ENCODE results near the gene MSANTD3.
A peak's percentile ranks its signal among the peaks of the same experiment; 100 is the strongest.

The MSANTD3 gene

DNA sequence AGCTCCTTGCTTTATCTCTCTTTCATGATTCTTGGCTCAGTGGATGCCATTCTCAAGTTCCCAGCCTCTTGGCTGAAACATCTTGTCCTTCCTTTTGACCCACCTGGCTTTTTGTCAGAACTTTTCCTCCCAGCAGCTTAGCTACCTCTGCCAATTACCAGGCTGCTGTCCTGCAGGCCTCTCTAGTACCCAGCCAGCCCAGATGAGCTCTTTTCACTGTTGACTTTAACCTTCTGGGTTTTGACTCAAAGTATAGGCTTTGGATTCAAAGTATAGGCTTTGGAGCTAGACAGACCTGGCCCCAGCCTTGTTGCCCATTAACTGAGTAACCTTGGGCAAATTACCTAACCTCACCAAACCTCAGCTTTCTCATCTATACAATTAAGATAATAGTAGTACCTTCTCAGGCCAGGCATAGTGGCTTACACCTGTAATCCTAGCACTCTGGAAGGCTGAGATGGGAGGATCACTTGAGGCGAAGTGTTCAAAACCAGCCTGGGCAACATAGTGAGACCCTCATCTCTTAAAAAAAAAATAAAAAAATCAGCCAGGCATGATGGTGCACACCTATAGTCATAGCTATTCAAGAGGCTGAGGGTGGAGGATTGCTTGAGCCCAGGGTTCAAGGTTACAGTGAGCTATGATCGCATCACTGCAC, 39.4 kb downstream of the MSANTD3 start:
- DNase-seq = no peak

DNA sequence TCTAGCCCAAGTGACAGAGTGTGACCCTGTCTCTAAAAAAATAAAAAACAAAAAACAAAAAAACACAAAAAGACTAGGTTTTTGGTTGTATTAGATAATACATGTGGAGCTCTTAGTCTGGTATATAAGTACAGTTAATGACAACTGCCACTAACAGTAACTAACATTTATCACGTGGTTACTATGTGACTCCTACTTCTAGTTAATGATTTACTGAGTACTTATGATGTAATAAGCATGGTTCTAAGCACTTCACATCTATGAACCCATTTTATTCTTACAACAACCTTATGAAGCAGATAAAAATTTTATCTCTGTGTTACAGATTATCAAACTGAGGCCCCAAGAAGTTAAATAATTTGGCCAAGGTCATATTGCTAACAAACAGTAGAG, 39.9 kb downstream of the MSANTD3 start:
- DNase-seq = no peak

DNA sequence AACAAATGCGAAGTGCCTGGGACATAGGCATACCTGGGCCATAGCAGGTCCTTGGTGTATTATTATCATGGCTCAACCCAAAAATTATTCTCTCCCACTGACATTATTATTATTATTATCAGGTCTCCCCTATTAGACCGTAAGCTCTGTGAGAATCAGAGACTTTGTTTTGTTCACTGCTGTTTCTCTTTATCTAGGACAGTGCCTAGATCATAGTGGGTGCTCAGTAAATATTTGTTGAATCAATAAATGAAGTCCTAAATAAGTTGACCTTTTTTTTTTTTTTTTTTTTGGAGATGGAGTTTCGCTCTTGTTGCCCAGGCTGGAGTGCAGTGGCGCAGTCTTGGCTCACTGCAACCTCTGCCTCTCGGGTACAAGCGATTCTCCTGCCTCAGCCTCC, 41.1 kb downstream of the MSANTD3 start:
- no peak for DNase-seq

DNA sequence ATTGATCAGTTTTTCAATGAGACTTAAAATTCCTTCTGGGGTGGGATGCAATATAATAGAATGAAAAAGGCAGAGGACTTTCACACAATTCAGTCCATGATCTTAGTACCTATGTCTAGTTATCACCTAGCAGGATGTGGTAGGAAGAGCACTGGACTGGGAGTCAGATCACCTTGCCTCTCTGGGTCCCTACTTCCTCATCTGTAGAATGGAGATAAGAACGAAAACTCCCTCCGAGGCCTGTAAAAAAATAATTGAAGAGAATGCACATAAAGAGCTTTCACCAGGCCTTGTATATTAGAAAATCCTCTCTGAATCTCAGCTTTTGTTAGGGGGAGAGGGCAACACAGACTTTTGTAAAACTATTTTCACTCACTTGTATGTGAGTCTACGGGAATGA, 45.3 kb downstream of the MSANTD3 start:
- DNase-seq = no peak

DNA sequence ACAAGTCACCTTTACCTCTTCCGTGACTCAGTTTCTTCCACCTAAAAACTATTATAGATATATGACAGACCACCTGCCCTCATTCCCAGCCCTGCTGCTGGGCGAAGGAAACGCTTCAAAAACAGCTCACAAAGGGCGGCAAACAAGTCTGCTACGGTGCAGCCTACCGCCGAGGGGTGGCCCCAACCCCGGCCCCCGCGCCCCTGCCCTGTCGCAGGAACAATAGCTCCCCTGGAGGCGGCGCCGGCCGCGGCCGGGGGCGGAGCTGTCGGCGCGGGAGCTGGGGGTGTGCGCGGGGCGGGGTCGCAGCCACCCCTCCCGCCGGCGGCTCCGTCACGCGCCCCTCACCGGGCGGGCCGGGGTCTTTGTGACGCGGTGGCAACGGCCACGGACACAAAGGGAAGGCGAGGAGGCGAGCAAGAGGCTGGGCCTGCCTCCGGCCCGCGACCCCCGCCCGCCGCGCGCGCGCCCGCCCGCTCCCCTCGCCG, 45.9 kb downstream of the MSANTD3 start, which contains the start of gene TMEFF1:
TMEFF1 (plus strand) TSS at position 362 of the 488 bp plus-strand sequence. CDS start 396 bp downstream, outside the sequence.
- peak; percentile 15 for DNase-seq

DNA sequence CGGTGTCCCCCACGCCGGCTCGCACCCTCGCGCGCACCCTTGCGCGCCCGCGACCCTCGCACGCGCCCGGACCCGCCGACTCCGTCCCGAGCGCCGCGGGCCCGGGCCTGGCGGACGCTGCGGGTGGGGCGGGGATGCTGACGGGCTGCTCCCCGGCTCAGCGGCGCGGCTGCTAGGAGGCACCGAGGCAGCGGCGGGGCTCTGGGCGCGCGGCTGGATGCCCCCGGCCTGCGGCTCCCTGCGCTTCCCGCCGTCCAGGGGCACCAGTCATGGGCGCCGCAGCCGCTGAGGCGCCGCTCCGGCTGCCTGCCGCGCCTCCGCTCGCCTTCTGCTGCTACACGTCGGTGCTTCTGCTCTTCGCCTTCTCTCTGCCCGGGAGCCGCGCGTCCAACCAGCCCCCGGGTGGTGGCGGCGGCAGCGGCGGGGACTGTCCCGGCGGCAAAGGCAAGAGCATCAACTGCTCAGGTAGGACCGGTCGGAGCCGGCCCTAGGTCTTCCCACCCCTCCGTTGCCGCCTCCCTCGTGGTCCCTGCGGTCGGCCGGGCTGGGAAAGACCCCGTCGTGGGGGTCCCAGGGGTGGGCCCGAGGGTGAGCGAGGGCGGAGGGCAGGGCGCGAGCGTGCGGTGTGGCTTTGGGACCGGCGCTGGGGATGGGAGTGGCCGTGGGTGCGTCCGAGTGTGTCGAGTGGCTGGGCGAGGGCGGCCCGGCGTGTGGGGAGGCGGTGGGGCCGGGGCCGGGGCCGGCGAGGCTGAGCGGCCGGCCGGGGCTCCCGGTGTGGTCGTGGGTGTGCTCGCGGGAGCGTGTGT, 46.5 kb downstream of the MSANTD3 start:
- DNase-seq = no peak

DNA sequence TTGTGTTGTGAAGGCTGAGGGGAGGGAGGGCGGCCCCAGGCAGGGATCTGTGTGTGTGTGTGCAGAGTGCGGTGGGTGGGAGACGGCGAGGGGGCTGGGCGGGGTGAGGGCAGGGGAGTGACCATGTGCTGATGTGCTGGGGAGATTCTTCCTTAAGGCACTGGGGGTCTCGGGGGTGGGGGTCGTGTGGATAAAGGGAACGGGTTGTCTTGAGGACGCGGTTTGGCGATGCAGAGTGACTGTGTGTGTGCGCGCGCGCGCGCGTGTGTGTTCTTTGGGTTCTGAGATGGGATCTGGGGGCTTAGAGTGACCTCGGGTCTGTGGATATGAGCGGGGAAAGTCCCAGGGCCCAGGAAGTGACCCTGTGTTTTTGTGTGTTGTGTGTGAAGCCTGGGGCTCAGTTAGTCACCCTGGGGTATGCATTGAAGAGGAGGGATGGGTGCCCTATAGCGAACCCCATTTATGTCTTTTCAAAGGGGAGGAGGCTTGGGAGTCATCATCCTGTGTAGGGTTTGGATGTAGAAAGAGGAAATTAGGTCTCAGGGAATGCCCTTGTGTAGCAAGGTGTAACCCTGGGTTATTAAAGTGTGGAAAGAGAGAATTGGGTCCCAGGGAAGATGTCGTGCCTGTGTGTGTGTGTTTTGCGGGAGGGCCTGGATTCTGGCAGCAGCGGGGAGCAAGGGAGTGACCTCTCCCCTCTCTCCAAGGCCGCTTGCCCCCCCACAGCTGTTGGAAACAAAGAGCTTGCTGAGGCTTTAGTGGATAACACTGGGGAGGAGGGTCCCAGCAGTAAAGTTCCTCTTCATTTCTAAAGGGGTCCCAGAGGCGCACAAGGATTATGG, 47.4 kb downstream of the MSANTD3 start:
- no peak for DNase-seq

DNA sequence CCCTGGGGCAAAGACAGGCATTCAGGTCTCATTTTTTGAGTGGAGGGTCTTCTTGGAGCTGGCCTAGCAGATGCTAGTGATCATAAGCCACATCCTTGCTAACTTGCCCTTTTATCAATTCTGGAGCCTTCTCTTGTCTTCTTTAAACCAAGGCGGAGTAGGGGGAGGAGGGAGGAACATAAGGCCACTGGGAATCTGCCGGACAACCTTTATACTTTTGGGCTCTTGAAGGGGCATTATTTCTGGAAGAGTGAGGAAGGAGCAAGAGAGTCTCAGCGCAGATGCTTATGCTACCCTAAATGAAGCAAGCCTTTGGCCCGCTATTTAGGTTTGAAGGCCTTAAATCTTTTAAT, 48.0 kb downstream of the MSANTD3 start:
- no peak for DNase-seq

DNA sequence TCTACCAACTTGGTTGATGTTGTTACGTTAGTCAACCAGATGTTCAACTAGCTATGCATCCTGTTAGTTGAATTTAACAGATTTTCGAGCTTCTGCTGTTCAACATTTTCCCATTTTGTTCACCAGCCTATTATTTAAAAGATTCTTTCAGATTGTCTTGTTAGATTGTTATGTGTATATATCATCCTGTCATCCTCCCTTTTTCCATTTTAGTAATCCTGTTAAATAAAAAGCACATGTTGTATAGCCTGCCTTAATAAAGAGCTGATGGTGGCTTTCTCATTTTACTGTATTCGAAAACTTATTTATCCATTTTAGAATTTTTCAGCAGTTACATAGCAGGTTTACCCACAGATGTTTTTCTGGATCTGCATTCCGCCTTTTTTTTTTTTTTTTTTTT, 50.3 kb downstream of the MSANTD3 start:
- DNase-seq = no peak

DNA sequence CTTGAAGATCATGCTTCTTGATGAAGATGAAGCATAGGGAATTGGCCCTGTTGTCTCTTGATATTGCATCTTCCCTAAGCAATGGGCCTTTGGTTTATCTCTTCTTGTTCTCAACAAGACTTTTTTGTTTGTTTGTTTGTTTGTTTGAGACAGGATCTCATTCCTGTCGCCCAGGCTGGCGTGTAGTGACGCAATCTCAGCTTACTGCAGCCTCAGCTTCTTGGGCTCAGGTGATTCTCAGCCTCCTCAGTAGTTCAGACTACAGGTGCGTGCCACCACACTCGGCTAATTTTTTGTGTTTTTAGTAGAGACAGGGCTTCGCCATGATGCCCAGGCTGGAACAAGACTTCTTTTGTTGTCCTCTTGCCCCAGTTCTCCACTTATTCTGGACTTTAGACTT, 51.2 kb downstream of the MSANTD3 start:
- no peak for DNase-seq

DNA sequence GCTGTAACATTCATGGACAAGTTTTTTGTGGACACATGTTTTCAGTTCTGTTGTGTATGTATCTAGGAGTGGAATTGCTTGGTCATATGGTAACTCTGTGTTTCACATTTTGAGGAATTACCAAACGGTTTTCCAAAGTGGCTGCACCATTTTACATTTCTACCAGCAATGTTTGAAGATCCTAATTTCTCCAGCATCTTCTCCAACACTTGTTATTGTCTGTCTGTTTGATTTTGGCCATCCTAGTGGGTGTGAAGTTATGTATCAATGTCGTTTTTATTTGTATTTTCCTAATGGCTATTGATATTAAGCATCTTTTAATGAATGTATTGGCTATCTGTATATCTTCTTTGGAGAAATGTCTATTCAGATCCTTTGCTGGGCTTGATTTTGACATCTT, 52.9 kb downstream of the MSANTD3 start:
- DNase-seq = no peak

DNA sequence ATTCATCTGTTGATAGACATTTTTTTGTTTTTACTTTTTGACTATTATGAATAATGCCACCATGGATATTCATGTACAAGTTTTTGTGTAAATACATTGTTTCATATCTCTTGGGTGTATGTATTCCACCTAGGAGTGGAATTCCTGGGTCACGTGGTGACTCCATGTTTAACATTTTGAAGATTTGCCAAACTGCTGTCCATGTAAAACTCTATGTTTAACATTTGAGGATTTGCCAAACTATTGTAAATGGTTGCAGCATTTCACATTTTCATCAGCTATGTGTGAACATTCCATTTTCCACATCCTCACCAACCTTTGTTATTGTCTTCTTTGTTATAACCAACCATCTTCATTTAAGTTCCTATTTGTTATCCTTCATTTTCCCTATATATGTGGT, 58.3 kb downstream of the MSANTD3 start:
- DNase-seq = no peak

DNA sequence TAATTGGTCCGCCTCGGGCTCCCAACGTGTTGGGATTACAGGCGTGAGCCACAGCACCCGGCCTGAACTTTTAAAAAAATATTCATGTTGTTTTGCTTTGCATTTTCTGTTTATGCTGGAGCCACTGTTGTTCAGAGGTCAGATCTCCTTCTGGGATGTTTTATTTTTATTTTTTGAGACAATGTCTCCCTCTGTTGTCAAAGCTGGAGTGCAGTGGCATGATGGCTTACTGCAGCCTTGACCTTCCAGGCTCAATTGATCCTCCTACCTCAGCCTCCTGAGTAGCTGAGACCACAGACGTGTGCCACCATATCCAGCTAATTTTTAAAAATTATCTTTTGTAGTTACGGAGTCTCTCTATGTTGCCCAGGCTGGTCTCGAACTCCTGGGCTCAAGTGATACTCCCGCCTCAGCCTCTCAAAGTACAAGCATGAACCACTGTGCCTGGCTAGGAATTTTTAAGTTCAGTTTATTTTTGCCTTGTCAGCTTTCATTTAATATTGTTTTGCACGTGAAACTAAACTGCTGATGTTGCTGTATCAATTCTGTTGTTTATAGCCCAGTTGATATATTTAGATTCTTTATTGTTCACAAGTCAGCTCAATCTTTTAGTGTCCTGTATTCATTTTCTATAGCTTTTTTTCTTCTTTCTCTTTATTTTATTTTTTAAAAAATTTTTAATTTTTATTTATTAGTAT, 59.7 kb downstream of the MSANTD3 start:
- no peak for DNase-seq

DNA sequence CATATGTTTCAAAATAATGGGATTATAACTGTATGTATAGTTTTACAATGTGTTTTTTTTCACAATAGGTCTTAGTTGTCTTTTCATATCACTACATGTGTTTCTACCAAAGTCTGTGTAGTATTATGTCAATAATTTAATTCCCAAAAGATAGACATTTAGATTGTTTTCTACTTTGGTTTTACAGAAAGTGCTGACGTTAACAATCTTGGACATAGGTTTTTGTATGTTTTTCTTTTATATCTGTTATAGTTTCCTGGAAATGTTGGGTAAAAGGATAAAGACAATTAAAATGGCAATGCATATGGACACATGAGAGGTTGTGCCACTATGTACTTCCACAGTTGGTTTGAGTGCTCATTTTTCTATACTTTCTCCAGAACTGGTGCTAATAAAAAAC, 61.2 kb downstream of the MSANTD3 start:
- DNase-seq = no peak

DNA sequence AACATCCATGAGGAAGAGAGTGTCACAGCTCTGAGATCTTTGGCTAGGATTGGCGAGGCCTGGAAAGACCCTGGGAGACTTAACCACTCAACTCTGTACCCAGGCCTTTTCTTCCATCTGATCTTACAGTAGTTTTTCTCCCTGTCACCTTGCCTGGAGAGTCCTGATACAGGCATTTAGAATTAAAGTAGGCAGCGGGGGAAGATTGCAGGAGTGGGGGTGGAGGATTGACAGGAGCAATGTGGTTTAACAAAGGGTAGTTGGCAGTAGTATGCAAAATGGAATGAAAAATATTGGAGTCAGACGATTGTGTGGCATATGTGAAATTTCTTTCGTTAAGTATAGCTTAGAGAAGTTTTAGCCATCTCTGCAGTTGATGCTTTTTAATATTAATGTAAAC, 62.9 kb downstream of the MSANTD3 start:
- no peak for DNase-seq

DNA sequence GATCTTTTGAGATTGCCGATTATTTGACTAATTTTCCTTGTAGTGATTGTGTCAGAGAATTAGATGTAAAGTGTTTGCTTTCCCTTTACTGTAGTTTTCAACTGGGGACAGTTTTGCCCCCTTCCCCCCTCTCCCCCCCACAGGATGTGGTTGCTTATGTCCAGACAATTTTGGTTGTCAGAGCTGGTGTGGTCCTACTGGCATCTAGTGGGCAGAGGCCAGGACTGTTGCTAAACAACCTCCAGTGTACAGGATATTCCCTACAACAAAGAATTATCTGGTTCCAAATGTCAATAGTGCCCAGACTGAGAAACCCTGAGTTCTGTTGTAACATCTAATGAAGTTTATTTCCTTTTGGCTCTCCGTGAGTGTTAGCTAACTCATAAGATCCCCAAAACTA, 66.0 kb downstream of the MSANTD3 start:
- DNase-seq = no peak

DNA sequence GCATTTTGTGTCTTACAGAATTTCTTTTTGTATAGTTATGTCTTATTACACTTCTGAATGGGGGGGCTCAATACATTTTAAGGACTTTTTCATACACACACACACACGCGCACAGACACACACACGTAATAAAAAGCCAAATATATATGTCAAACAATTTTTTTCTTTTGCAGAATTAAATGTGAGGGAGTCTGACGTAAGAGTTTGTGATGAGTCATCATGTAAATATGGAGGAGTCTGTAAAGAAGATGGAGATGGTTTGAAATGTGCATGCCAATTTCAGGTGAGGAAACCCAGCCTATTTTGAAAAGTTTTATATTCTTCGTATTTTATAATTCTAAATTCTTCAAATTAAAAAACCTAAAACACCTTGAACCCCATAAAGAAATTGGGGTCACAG, 71.6 kb downstream of the MSANTD3 start:
- no peak for DNase-seq

DNA sequence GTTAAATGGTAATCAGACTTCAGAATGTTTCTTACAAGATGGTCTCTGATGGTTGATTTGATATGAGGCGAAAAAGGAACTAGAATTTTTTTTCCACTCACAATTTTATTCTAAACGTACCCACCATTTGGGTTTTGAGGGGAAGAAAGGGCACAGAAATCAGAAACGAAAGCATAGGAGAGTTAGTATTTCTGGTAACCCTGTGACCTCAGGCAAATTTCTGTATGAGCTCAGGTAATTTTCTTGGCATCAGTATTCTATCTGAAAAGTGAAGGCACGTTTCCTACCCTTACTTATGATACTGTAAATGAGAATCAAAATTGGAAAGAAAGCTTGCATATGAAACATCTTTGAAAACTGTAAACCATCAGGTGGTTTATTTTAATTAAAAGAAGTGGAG, 72.5 kb downstream of the MSANTD3 start:
- DNase-seq = no peak

DNA sequence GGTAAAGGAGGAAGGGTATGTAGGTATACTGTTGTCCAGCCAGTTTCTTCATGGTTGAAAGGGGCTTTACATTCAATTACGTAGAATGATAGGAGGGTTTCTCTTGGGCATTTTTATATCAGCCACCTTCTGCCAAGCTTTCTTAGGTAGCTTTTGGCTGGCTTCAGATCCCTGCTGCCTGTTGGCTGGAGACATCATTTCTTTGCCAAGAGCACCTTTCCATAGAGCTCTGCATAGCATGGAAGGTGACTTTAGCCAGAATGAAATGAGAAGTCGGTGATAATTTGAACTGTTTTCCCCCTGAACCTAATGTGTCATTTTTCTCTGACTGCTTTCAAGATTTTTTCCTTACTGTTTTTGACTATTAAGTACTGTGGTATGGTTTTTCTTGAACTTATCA, 72.9 kb downstream of the MSANTD3 start:
- DNase-seq = no peak

Data from activated CD4-positive, alpha-beta T cell treated with anti-CD3 and anti-CD28 coated beads for 1 hour (primary cell).